ENCODE data around the gene TFB1M.
A peak's percentile ranks its signal among the peaks of the same experiment; 100 is the strongest.
"Not testable (repeated sequence)": the region's sequence is repeated elsewhere in the genome, so short reads cannot be mapped to it uniquely, and the experiment has no call there.

The TFB1M gene

GRCh38 chr6:155329460-155330132 is 15.3 kb upstream of the TFB1M start:
- DNase-seq (ENCODE audit: low spot score): no peak

- DNase-seq (ENCODE audit: low spot score): no peak
Observed at GRCh38 chr6:155328539-155329459, 14.5 kb upstream of the TFB1M start.

GRCh38 chr6:155328074-155328538 is 13.8 kb upstream of the TFB1M start:
- no peak for DNase-seq (ENCODE audit: low spot score)

GRCh38 chr6:155327326-155328073 is 13.2 kb upstream of the TFB1M start:
- DNase-seq (ENCODE audit: low spot score): peak; percentile 68

- DNase-seq (ENCODE audit: low spot score): no peak
Observed at GRCh38 chr6:155325700-155326516, 11.6 kb upstream of the TFB1M start.

GRCh38 chr6:155324993-155325392 is 10.7 kb upstream of the TFB1M start:
- no peak for DNase-seq (ENCODE audit: low spot score)

- DNase-seq (ENCODE audit: low spot score): no peak
Observed at GRCh38 chr6:155324172-155324571, 9.9 kb upstream of the TFB1M start.

- peak; percentile 26 for DNase-seq (ENCODE audit: low spot score)
Observed at GRCh38 chr6:155319902-155320301, 5.6 kb upstream of the TFB1M start.

GRCh38 chr6:155317186-155317585 is 2.9 kb upstream of the TFB1M start:
- DNase-seq (ENCODE audit: low spot score): no peak

- DNase-seq (ENCODE audit: low spot score): no peak
Observed at GRCh38 chr6:155316419-155316818, 2.1 kb upstream of the TFB1M start.

- no peak for DNase-seq (ENCODE audit: low spot score)
Observed at GRCh38 chr6:155315516-155315871, 1.2 kb upstream of the TFB1M start.

- DNase-seq (ENCODE audit: low spot score): no peak
Observed at GRCh38 chr6:155314773-155315515, 660 bp upstream of the TFB1M start.

GRCh38 chr6:155313602-155314091 is 637 bp downstream of the TFB1M start:
- DNase-seq (ENCODE audit: low spot score): no peak

- not testable (repeated sequence) for DNase-seq (ENCODE audit: low spot score)
Observed at GRCh38 chr6:155312950-155313349, 1.3 kb downstream of the TFB1M start.

GRCh38 chr6:155311583-155311982 is 2.7 kb downstream of the TFB1M start:
- DNase-seq (ENCODE audit: low spot score): no peak

- DNase-seq (ENCODE audit: low spot score): no peak
Observed at GRCh38 chr6:155311086-155311485, 3.2 kb downstream of the TFB1M start.

GRCh38 chr6:155310596-155310995 is 3.7 kb downstream of the TFB1M start:
- no peak for DNase-seq (ENCODE audit: low spot score)

GRCh38 chr6:155309150-155309549 is 5.1 kb downstream of the TFB1M start:
- DNase-seq (ENCODE audit: low spot score): no peak

GRCh38 chr6:155306958-155307357 is 7.3 kb downstream of the TFB1M start:
- DNase-seq (ENCODE audit: low spot score): no peak

- no peak for DNase-seq (ENCODE audit: low spot score)
Observed at GRCh38 chr6:155303361-155303870, 10.9 kb downstream of the TFB1M start.

- DNase-seq (ENCODE audit: low spot score): no peak
Observed at GRCh38 chr6:155301867-155302266, 12.4 kb downstream of the TFB1M start.
